HG03342 (cell line): ENCODE data around the gene MPEG1.

Source experiments
- ATAC-seq: cut with Tn5 transposase; IDR thresholded peaks from one replicate; pipeline ENCODE4 v1.9.1; 2021; ENCODE audit warnings: mild to moderate bottlenecking, moderate library complexity; ENCODE audit not compliant: unreplicated experiment

The MPEG1 gene

DNA sequence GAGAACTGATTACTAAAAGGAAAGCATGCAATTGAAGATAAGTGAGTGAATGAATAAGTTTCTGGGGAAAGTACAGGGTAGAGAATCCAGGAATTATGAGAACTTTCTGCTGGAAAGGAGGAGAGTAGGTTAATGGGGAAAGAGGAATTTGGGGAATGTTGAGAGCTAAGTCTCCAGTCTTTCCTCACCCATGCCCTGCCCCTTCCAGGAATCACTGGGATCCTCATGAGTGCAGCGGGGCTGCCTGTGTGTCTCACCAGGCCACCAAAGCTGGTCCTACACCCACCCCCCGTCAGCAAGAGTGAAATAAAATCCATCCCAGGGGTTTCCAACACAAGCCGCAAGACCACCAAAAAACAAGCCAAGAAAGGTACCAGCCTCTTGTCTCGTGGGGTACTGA lies 23.8 kb downstream of the MPEG1 start:
- ATAC-seq = no peak

DNA sequence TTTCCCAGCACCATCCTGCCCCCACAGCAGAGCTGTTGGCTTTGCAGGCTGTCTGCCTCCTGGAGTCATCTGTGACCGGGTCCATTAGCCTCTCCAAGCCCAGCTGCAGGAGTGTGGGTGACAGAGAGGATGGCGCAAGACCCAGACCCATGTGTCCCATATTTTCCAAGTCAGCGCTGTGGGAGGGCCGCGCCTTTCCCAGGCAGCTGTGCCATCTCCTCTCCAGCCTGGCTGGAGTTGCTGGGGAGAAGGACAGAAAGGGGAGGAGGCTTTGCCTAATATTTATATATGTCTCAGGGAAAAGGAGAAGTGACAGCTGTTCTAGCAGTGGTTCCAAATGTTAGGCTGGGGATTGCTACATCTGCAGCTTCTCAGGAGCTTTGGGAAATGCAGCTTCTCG lies 25.1 kb downstream of the MPEG1 start:
- no peak for ATAC-seq

DNA sequence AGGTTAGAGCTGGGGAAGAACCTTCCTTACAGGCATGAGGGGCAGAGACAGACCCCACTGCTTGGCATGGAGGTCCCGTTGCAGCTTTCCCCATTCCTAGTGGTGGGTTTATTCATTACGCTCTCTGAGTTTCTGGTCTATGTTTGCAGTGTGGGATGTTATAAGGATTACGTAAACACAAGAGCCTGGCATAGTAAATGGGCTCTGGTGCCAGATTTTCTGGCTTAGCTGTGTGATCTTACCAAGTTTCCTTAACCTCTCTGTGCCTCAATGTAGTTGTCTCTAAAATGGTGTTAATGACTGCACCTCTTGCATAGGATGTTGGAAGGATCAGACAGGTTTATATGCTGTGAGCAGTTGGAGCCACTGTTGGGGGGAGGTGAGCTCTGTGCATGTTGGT lies 25.7 kb downstream of the MPEG1 start:
- no peak for ATAC-seq

DNA sequence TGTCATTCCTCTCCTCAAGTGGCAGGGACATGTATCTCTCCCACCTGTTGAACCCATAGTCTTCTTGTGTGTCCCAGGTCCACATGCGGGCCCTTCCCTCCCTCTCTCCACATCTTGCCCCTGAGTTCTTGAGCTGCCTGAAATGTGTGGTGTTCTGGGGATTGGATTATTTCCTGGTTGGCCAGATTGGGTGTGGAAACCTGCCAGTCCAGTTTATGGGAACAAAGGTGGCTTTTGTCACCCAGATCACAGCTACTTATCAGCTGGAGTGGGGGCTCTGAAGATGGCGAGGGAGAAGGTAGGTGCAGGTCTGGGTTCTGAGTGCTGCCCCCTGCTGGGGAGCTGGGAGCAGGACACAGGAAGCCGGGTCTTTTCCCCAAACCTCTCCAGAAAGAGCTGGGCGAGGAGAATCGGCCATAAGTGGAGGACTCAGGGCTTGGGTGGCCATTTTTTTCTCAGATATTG lies 26.6 kb downstream of the MPEG1 start:
- peak; percentile 79 for ATAC-seq

DNA sequence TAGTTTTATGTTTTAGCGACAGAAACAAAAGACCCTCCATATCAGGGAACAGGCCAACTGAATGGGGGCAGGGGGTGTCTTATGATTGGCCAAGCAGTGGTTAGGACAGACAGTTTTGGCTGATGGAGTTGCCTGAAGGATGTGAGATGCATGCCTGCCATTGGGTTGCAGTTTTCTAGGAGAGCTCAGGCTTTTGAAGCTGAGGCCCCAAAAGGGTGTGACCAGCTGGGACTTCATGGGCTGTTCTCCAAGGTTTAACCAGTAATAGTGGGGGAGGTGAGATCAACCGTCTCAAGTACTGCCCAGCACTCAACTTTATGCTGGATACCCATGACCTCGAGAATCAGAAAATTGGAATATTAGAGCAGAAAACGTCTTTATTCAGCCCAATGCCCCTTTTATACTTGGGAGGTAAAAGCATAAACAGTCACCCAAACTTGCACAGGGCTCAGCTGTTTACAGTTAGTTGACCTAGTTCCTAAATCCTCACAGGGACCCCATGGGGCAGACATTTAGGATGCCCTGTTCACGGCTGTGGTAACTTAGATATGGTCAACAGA lies 27.3 kb downstream of the MPEG1 start:
- ATAC-seq = no peak

DNA sequence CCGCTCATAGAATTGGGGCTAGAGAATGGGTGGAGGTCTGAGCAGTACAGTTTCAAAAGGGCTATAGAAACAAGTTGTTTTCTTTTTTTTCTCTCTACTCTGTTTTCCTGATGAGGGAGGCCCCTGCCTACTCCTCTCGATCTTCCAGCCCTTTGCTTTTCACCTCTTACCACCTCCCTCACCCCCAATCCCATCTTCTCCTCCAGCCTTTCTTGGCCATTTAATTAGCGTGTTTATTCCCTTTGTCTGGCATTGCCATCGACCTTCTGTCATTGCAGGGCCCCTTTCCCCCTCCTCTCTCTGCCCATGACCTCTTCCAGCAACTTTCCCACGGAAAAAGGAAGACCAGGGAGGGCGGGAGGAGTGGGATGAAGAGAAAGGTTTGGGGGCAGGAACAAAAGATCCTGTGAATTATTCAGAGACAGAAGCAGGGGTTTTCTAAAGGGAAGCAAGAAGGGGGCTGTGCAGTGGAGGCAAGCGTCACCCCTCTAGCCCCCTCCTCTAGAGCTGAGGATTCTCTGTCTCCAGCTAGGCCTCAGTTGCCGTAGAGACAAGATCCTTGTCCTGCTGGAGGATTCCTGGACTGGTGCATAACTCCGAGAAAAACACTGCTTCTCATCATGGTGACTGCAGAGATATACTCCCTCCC lies 27.9 kb downstream of the MPEG1 start:
- ATAC-seq = no peak

DNA sequence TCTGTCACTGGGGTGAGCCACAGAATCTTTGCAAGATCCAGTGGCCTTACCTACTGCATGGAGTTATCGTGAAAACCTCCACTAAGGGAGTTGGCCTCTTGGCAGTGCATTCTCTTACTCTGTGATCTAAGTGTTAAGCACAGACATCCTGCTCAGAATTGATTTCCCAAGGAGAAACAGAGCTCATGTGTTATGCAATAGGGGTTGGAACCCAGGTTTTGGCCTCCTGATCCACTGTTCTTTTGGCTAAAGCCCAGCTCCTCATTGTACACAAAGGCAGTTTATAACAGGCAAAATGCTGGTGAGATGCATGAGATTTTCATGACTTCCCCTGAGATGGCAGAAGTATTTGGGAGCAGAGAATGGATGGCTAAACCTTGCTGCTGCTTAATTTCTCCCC lies 29.0 kb downstream of the MPEG1 start:
- no peak for ATAC-seq

DNA sequence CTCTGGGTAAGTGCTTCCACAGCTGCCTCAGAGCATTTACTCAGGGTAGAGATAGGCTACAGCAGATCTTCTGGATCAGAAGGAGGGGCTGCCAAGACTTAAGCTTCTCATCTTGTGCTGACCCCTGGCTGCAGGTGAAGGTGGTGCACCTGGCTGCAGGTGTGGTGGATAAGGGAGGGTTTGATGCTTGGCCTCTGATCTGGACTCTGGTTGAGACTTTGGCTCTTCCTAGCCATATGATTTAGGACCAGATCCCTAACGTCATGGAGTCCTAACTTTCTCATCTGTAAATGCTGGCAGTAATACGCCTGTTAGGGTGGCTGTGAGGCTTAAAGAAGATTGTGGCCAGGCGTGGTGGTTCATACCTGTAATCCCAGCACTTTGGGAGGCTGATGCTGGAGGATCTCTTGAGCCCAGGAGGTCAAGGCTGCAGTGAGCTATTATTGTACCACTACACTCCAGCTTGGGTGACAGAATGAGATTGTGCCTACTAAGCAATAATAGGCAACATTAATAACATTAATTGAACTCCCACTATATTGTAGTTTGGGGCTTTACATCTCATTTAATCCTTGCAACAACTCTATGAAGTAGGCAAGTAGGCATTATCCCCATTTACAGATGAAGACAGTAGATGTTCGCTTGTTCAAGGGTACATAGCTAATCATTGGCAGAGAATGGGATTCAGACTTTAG lies 30.1 kb downstream of the MPEG1 start:
- no peak for ATAC-seq

DNA sequence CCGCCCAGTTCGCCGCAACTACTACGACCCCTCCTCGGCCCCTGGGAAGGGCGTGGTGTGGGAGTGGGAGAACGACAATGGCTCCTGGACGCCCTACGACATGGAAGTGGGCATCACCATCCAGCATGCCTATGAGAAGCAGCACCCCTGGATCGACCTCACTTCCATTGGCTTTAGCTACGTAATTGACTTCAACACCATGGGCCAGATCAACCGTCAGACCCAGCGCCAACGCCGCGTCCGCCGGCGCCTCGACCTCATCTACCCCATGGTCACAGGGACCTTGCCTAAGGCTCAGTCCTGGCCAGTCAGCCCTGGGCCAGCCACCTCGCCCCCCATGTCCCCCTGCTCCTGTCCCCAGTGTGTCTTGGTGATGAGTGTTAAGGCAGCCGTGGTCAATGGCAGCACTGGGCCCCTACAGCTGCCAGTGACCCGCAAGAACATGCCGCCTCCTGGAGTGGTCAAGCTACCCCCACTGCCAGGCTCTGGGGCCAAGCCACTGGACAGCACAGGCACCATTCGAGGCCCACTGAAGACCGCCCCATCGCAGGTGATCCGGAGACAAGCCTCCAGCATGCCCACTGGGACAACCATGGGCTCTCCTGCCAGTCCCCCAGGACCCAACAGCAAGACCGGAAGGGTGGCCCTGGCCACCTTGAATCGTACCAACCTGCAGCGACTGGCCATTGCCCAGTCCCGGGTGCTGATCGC lies 30.8 kb downstream of the MPEG1 start:
- ATAC-seq = no peak

DNA sequence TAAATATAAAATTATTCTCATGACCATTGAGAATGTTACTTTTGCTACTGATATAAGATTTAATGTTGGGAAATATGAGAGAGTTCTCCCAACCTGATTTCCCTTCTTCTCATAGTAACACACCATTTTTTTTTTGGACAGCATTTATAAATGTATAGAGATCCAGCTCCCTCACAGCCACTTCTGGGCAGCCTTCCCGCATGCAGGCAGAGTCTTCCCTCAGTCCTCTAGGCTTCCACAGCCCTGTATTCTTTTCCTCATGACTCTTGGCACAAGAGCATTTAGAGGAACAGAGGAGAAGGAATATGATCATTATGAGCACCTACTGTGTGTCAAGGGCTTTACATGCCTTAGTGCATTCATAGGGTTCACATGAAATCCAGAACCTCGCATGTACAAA lies 31.8 kb downstream of the MPEG1 start:
- ATAC-seq = no peak

DNA sequence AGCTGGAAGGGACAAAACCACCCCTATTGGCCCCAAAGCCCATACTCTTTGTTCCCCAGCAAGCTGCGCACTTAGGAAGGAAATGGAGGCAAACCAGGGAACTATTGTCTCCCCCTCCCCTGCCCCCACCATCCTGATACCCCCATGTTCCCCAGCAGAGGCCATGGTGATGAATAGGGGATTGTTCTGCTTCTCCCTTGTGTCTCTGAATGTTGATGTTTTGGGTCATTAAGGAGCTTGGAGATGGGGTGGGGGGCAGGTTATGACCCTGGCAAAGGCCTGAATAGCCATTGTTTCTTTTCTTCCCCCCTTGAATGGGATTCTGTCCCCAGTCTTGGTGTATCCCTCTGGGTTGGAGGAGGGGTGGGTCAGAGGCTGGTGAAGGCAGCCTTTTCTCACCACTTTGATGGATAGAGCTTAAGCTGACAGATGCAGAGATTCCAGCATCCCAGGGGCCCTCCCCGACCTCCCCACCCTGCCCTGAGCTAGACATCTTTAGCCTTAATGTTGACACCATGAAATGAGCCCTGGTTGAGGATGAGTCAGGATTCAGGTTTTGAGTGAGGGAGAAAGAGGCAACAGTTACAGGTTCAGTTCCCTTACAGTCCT lies 32.5 kb downstream of the MPEG1 start:
- no peak for ATAC-seq

DNA sequence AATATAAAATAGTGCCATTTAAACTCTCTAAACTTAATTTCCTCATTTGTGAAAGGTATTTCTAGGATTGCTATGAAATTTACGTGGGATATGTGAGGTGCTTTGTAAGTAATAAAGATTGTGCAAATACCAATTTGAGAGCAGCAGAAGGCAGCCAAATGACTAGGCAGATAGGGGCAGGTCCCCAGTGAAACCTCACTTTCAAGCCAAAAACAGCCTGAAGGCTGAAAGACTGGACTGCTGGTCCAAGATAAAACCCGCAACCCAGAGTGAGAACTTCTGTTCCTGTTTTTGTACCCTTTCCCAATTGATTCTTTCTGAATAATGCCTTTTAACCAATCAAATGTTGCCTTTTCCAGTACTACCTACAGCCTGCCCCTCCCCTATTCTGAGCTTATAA lies 33.6 kb downstream of the MPEG1 start:
- no peak for ATAC-seq

DNA sequence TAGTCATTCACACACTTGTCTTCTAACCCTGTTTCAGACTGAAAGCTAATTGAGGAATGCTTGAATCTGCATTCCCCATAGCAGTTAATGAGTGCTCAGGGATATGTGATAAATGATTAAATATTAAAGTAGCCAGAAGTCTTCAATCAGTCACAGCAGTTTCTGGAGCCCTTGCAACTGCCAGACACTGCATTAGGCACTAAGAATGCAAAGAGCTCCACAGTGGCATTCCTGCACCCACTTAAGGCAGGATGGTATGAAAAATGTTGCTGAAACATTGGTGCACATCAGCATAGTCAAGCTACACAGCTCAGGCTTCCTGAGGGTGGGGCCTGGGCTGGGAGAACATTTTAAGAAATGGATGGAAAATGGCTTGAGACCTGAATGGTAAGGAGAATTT lies 34.3 kb downstream of the MPEG1 start:
- no peak for ATAC-seq

DNA sequence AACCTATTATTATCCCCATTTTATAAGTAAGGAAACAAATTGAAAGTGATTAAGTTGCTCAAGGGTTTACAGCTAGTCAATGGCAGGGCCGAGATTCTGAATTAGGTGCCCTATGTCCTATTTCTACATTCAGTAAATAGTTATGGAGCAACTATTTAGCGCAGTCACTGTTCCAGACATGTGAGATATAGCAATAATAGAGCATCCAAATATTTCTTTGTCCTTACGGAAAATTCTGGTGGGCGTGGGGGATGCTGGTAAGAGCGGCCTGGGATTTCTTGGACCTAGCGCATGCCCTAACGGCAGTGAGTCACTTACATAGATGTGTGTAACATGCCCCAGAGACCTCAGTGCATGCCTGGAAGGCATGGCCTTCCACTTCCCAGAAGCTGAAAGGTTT lies 36.4 kb downstream of the MPEG1 start:
- no peak for ATAC-seq

DNA sequence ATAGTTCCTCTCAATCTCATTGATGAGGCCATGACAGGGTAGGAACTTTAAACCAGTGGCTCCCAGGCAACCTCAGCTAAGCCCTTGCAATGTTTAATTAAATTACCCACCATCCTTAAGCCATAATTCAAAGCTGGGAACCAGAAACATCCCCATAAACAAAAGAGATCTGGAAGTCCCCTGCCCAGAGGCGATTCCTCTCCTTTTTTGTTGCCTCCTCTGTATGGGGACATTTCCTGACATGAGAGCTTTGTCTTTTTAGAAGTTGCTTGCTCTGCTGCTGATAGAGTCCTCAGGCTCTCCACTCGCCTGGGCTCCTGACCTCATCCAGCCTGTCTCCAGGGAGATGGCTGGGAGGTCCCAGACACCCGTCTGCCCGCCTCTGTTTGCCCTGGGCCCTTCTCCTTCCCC lies 37.6 kb downstream of the MPEG1 start:
- no peak for ATAC-seq

DNA sequence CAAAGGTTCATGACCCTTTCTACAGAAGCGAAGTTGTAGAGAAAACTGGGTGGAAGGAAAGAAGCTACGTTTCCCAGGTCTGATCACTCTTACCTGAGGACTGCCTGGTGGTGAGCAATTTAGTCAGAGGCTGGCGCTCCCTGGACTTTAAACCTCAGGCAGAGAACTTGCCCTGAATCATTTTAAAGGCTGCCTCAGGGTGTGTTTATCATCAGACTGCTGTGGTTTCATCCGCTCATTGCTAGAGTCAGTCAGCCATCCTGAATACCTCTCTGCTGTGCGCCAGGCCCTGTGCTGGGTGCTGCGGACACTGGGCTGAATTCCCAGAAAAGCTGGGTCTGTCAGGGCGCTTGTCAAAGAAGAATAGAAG lies 38.1 kb downstream of the MPEG1 start:
- ATAC-seq = no peak

DNA sequence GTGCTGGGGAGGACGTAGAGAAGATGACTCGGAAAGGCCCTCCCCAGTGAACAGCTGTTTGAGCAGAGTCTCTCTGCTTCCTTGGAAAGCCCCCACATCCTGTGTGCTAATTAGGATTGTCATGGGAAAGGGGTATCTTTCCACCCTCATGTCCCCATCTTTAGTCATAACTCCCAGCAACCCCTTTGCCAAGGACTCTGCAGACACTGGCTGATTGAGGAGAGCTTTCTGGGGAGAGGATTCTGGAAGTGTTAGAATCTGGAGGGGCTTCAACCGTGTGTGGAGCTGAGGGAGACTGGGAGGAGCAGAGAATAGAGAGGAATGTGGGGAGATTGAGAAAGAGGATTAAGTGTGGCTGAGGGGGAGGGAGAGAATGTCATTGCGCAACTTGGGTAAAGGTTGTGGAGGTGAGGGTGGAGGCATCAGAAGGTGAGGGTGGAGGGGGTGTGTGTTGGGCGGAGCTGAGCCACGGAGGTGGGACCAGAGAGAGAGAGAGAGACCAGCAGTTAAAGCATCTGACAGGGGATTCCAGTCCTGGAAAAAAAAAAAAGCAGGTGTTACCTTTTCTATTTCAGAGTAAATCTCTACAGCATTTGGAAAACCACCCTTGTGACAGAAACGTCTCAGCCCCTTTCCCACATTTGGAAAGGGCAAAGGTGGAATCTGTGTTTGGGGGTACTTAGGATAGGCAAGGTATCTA lies 38.6 kb downstream of the MPEG1 start:
- ATAC-seq = no peak

DNA sequence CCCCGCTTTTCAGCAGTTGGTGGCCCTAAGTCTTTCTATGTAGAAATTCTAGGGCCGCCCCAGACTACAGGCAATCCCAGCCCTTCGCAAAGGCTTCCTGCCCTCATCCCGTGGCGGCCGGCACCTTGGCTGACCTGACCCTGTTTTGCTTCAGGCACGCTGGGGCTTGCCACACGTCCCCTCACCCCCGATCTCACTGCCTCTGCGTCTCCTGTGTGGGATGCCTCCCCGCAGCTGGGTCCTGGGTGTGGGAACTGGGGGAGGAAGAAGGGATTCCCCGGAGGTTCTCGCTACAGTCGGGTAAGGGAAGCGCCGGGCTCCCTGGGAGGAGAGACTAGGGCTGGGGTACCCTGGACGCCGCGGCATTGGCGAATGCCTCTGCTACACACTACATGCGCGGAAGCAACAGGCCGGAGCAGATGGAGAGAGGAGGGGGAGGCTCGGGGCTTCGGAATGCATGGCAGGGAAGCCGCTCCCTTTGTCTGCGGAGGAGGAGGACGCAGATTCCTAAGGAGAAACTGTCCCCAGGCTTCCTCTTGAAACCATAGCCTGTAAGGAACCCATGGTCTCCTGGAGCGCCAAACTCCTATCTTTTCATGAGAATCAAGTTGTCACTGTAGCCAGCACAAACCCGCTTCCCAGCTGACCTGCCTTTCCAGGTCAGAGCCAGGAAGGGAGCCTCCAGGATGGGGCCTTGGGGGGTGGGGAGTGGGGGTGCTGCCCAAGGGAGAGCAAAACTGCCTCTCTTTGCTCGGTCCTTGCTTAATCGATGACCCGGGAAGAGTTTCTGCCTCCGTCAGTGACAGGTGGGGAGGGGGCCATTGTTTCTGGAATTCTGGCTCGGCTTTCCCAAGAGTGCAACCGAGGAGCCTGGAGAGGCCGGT lies 39.4 kb downstream of the MPEG1 start:
- no peak for ATAC-seq

DNA sequence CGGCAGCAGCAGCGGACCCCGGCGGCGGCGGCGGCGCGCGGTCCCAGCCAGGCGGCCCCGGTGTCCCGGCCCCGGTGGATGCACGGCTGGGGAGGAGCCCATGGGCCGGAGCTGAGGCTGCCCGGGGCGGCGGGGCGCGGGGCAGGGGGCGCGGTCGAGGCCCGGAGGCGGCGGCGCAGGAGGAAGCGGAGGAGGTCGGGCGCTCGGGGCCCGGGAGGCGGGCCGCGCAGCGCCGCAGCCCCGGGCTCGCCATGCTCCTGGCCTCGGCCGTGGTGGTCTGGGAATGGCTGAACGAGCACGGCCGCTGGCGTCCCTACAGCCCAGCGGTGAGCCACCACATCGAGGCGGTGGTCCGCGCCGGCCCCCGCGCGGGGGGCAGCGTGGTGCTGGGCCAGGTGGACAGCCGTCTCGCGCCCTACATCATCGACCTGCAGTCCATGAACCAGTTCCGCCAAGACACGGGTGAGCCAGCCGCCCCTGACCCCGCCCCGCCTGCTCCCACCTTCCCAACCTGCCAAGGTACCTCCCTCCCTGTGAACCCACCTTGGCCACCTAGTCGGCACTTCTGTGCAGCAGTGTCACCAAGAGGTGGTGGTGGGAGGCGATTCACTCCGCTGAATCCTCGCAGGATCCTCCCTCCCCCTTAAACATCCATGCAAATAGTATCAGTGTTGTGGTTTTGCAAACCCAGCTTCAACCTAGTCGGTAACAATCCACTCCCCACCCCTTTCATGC lies 40.2 kb downstream of the MPEG1 start:
- peak; percentile 38 for ATAC-seq
